Peyer's patch (tissue), 4 donors: Measurements from ENCODE around the gene BCHE. TPM values are rescaled to one million over a fixed set of nuclear protein-coding genes. Genes with fewer than 3 reads are reported as not detected.

Source experiments
- DNase-seq, 3 donors: peaks; one replicate each; pipeline ENCODE4 v3.0.0-alpha.2; 2017 to 2019
- H3K27ac ChIP-seq, 4 donors: fragments of 200-600 bp; sonication (generic); one replicate each; pipeline ENCODE4 v1.5.1; 2016 to 2019
- H3K27me3 ChIP-seq, 2 donors: fragments of 200-600 bp; sonication (generic); one replicate each; pipeline ENCODE4 v1.5.1; 2019
- H3K36me3 ChIP-seq, 3 donors: fragments of 200-600 bp; sonication (generic); one replicate each; pipeline ENCODE4 v1.5.1; 2016 to 2019
- H3K4me1 ChIP-seq, 4 donors: fragments of 200-600 bp; sonication (generic); one replicate each; pipeline ENCODE4 v1.5.1; 2016 to 2019
- H3K4me3 ChIP-seq, 4 donors: fragments of 200-600 bp; sonication (generic); 1 replicate in 3 of 4; 2 replicates in 1 of 4; pipeline ENCODE4 v1.5.1; 2016 to 2019; ENCODE audit warnings: mild to moderate bottlenecking in 1 of 4
- H3K9me3 ChIP-seq, 4 donors: fragments of 200-600 bp; sonication (generic); one replicate each; pipeline ENCODE4 v1.5.1; 2016 to 2019; ENCODE audit warnings: mild to moderate bottlenecking in 1 of 4
- CTCF ChIP-seq, 6 experiments: fragments of 450-650 bp in 4 of 6; fragments of 200-600 bp in 2 of 6; sonication (generic) in 1 of 6; IDR thresholded peaks; one replicate each; pipeline ENCODE4 v1.5.1; 2017 to 2019; ENCODE audit warnings: antibody characterized with exemption in 6 of 6, mild to moderate bottlenecking in 3 of 6, moderate library complexity in 1 of 6
- POLR2A ChIP-seq, 2 donors: fragments of 450-650 bp; IDR thresholded peaks; one replicate each; pipeline ENCODE4 v1.5.1; 2017; ENCODE audit warnings: antibody characterized with exemption in 2 of 2, mild to moderate bottlenecking in 2 of 2, moderate library complexity in 2 of 2
- total RNA-seq, 4 donors: library from RNA; depleted of rRNA; stranded (reverse); fragments of >200 nt; gene quantifications; one replicate each; pipeline ENCODE4 v1.1.0, GENCODE V29; 2016

BCHE gene
- total RNA-seq, 4 donors from 2014 or later, result 0.67 to 5.0 (median 3.4) TPM

GRCh38 chr3:165786013-165786412 lies 51.2 kb downstream of the BCHE start:
- TF ChIP-seq CTCF (IDR thresholded peaks at IDR 0.05), result no peak
- TF ChIP-seq POLR2A (IDR thresholded peaks at IDR 0.05), result no peak
- H3K27me3 ChIP-seq, result no peaks in the 10 kb centered on the region
- no peak for DNase-seq
- no peaks in the 10 kb centered on the region for H3K4me1 ChIP-seq
- H3K4me3 ChIP-seq, result no peak overlapping the region
- no peaks in the 10 kb centered on the region for H3K9me3 ChIP-seq
- H3K27ac ChIP-seq, result no peak overlapping the region
- no peaks in the 10 kb centered on the region for H3K36me3 ChIP-seq

GRCh38 chr3:165784337-165784736 lies 52.9 kb downstream of the BCHE start:
- no peaks in the 10 kb centered on the region for H3K9me3 ChIP-seq
- no peak overlapping the region for H3K27ac ChIP-seq
- DNase-seq, result no peak
- H3K4me1 ChIP-seq, result no peaks in the 10 kb centered on the region
- no peak for TF ChIP-seq POLR2A (IDR thresholded peaks at IDR 0.05)
- TF ChIP-seq CTCF (IDR thresholded peaks at IDR 0.05), result no peak
- H3K36me3 ChIP-seq, result no peaks in the 10 kb centered on the region
- no peak overlapping the region for H3K4me3 ChIP-seq
- no peaks in the 10 kb centered on the region for H3K27me3 ChIP-seq

- TF ChIP-seq POLR2A (IDR thresholded peaks at IDR 0.05) (no peak), CTCF (IDR thresholded peaks at IDR 0.05) (no peak)
- Histone ChIP-seq H3K4me1 (no peaks in the 10 kb centered on the region), H3K4me3 (no peak overlapping the region), H3K9me3 (no peaks in the 10 kb centered on the region), H3K36me3 (no peaks in the 10 kb centered on the region), H3K27me3 (no peaks in the 10 kb centered on the region), H3K27ac (no peak overlapping the region)
- no peak for DNase-seq
These were observed 53.8 kb downstream of the BCHE start for GRCh38 chr3:165783383-165783782.

DNA sequence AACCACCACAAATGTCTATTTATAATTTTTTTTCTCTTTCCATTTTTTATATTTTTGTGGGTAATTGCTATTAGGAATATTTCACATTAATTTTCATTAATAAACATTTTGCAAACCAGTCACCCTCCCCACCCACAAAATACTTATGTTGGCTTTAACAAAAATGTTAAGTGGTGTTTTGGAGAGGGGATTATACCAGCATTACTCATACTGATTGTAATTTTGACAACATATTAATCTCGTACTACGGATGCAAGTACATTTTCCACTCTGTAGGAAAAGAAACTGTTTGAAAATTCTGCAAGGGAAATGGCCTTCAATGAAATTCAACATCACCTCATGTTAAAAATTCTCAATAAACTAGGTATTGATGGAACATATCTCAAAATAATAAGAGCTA lies 58.3 kb downstream of the BCHE start:
- TF ChIP-seq CTCF (IDR thresholded peaks at IDR 0.05) (no peak), POLR2A (IDR thresholded peaks at IDR 0.05) (no peak)
- Histone ChIP-seq H3K4me1 (no peaks in the 10 kb centered on the region), H3K36me3 (no peaks in the 10 kb centered on the region), H3K9me3 (no peaks in the 10 kb centered on the region), H3K27ac (no peak overlapping the region), H3K4me3 (no peak overlapping the region), H3K27me3 (no peaks in the 10 kb centered on the region)
- DNase-seq, result no peak

DNA sequence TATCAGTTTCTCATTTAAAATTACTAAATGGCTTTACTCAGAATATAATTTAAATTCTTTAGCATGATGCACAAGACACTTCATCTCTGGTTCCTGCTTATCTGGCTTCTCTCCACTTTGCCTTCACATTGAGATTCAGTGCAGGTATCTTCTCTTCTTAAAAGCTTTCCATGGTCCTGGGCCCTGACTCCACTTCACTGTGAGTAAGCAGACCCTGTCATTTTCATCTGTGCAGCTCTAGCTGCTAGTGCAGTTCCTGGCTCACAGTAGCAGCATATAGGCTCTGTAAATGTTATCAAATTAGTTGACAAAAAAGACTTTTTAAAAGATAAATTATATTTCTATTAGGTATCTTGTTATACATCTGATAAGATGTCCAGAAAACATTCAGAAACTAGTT lies 58.8 kb downstream of the BCHE start:
- Histone ChIP-seq H3K4me3 (no peak overlapping the region), H3K9me3 (no peaks in the 10 kb centered on the region), H3K4me1 (no peaks in the 10 kb centered on the region), H3K36me3 (no peaks in the 10 kb centered on the region), H3K27me3 (no peaks in the 10 kb centered on the region), H3K27ac (no peak overlapping the region)
- no peak for DNase-seq
- TF ChIP-seq CTCF (IDR thresholded peaks at IDR 0.05) (no peak), POLR2A (IDR thresholded peaks at IDR 0.05) (no peak)

DNA sequence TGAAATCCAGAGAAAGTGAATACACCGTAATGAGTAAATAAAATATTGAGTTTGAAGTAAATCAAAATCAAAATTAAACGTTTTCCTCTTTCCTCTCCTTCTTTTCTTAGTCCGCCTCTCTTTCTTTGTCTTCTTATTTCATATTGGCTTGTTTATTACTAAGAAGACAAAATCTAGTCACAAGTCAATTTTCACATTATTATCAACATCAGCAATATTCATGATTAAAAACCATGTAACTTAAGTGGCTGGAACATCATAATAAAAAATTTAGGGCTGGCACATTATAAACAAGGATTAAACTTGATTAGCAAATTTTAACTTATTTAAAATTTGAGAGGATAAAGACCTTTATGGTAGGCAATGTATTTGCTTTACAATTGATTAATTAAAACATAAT lies 61.4 kb downstream of the BCHE start:
- TF ChIP-seq POLR2A (IDR thresholded peaks at IDR 0.05), result no peak
- no peak for TF ChIP-seq CTCF (IDR thresholded peaks at IDR 0.05)
- Histone ChIP-seq H3K27ac (no peak overlapping the region), H3K4me1 (no peaks in the 10 kb centered on the region), H3K27me3 (no peaks in the 10 kb centered on the region), H3K4me3 (no peak overlapping the region), H3K36me3 (no peaks in the 10 kb centered on the region), H3K9me3 (no peaks in the 10 kb centered on the region)
- no peak for DNase-seq
